DMS114 treated with DMSO at 0.1 percent for 48 hours (cell line): ENCODE measurements around the gene PCOLCE2.

ENCODE experiments used
- DNase-seq: peaks from one replicate; lab custom pipeline; 2025; ENCODE audit not compliant: unreplicated experiment; lab: John Stamatoyannopoulos, UW

Gene PCOLCE2, protein sequence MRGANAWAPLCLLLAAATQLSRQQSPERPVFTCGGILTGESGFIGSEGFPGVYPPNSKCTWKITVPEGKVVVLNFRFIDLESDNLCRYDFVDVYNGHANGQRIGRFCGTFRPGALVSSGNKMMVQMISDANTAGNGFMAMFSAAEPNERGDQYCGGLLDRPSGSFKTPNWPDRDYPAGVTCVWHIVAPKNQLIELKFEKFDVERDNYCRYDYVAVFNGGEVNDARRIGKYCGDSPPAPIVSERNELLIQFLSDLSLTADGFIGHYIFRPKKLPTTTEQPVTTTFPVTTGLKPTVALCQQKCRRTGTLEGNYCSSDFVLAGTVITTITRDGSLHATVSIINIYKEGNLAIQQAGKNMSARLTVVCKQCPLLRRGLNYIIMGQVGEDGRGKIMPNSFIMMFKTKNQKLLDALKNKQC

DNA sequence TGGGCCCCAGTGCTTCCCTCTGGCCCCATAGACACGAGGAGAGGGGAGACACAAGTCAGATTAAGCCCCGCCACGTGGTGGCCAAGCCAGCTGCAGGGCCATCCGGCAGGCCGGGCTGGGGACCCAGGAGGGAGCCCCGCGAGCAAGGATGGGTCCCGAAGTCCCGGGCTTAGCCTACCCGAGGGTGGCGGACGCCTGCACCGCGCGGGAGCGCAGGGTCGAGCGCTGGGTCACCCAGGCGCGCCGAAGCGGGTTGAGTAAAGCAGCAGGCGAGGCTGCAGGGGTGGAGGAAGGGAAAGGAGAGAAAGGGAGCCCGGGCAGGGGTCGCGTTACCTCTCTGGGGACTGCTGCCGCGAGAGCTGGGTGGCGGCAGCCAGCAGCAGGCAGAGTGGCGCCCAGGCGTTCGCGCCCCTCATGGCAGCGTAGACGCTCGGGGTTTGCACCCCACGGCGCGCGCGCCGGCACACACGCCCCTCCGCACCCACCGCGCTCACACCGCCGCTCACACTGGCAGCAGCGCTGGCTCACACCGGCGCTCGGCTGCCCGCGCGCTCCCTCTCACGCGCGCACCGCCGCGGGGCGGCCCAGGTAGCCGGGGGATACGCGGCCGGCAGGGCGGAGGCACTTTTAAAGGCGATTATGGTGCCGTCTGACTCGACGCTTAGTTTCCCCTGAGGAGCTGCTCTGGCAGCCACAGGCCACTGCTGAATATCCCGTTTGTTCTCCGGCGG, at the start of gene PCOLCE2:
Gene PCOLCE2, minus strand, starts transcription at position 603 of the 731 bp plus-strand sequence. Its CDS starts 187 bp downstream, at position 416.
- DNase-seq = peak; percentile 32

DNA sequence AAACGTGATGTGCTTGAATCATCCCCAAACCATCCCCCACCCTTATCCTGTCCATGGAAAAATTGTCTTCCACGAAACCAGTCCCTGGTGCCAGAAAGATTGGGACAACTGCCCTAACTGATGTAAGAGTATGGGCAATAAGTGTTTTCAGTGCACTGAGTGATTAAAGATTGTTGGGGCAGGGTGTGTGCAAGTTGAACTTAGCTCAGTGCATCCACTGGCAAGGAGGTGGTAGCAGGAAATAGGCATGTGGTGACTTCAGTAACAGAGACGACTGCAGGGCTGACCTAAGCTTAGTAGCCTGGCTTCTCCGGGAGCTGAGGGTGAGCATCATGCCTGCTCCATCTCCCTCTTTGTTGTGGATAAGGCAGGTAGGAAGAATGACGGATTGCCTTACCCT, 47.1 kb upstream of the PCOLCE2 start:
- DNase-seq = no peak

DNA sequence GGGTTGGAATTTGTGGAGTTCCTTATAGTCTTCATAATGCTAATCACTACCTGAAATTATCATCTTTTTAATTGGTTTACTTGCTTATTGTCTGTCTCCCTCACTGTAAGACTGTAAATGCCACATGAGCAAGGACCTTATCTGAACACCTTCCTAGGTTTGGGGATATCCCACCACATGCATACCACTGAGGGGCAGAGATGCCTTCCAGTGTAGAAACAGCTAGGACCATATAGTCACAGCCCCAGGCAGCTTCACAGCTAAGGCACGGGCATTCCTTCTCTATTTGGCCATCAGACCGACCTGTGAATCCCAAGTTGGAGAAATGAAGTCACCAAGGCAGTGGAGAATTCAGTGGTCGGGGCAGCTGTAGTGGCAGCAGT, 46.0 kb upstream of the PCOLCE2 start:
- DNase-seq = no peak

DNA sequence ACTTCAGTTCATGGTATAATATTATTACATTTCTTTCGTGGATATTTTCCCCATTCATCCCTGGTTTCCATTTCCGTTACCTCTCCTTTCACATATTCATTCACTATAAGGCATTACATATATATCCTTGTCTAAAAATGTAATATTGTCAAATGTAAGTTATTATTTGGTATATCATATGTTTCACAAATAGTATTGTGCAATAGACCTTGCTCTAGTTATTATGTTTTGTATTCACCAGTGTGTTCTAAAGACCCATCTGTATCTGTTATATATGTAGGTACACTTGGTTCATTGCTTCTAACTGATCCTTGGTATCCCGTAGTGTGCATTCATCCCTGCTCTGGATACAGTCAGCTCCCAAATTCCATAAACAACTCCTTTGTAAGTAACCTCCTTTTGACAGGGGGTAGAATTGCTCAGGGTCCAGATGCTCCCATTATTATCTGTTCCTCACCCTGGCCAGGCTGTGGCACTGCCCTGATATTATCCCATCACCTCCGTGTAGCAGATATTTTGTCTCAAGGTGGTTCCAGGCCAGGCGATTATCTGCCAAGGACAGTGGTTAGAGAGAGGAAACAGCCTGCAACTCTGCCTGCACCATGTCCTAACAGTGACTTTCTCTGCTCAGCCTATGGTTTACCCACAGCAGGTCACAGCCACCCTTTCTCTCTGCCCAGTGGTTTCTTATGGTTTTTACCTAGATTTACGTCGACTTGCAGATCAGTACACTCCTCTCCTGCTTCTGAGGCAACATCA, 45.4 kb upstream of the PCOLCE2 start:
- DNase-seq = no peak

DNA sequence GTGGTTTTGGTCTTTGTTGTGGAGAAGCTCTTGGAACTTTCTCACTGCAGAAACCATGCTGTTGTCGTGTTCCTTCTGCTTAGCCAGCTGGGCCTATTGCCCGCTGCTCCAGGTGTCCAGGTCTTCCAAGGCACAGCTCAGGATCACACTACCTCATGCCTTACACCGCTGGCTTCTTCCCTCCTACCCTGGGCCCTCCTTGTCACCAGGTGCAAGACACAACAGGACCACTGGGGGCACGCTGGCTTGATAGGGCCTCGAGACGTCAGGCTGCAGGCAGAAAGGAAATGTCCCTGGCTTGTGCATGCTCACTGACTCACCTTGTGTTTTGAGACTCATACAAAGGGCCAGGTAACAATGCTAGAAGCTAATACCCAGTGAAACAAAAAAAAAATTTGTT, 42.3 kb upstream of the PCOLCE2 start:
- peak; percentile 1 for DNase-seq

DNA sequence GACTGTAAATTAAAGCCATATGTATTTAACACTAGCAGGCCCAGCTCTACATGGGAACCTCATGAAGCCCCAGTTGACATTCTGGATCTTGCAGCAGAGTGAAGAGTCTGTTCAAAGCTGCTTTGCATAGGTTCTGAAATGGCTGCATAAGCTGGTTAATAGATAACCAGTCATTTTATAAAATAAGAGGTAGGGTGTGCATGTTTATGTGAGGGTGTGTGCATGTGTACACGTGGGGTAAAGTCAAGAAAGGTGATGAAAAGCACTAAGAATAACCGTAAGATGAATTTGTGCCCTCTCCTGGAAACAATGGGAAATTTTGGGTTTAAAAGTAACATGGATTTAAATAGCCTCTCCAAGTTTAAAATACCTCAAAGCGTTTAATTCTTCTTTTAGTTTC, 41.6 kb upstream of the PCOLCE2 start:
- DNase-seq = no peak

DNA sequence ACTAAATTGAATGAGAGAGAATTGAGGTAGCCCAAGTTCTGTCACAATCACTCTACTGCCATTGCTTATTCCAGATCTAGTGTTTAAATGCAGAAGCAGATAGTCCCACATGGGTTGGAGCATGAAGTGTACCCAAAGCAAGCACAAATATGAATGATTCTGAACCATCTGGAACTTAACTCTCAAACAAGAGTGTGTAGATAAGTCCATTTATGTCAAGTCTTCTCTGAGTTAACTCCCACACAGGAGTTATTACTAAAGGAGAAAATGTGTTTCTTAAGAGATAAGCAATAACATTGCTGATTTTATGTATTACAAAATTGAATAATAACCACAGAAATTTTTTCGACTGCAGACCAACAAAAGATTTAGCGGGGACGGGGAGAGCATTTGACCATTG, 41.0 kb upstream of the PCOLCE2 start:
- no peak for DNase-seq

DNA sequence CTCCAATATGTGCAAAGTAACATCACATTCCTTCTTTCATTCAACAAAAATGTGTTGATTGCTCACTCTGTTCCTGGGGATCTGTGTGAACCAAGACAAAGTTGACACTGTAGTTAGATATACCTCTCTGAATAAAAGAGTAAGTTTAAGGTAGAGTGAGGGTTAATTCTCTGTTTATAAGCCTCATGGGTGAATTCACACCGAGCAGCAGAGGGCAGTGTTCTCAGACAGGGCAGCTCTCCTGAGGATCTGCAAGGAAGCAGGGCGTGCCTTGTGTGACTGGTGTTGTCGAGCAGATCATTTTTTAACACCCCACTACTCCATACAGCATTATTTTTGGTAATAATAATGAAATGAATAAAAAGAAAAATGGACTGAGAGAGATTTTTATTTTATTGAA, 40.2 kb upstream of the PCOLCE2 start:
- peak; percentile 25 for DNase-seq

DNA sequence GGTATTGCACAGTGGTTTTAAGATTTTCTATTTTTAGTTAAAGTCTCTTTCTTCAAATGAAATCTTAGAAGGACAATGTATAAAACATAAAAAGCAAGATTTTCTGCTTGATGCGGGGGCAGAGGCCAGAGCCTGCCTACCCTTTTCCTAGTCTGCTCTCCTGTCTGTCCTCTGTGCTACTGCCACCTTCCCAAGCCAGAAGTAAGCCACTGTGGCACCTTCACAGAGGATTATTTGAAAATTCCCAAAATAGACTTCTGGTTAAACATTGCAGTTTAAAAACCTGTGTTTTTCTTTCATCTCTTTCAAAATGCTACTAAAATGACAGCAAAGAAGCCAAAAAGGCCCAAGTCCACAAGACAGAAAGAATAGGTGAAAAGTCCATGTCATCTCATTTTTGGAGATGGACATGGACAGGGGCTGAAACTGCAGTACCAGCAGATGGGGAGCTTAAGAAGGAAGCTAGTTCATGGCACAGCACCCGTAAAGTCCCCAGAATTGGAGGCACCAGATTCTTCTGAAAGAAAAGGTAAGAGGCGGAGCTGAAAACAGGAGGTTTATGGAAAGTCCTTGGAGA, 37.6 kb upstream of the PCOLCE2 start:
- DNase-seq = no peak

DNA sequence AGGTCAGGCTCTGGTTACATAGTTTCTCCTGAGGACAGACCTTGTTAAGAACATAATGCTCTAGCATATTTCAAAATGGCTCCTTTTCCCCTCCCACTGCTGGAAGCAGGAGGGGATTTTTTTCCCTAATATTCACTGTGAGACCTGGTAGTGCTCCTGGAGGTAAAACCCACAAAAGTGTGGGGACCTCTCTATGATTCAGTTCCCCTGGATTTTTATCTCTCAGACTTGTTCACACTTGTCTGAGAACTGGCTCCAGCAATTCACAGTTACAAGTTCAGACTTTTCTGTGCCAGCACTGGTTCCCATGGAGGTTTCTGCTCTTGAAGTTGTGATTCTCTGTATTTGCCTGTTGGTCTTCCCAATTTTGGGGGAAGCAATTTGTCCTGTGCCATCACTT, 36.3 kb upstream of the PCOLCE2 start:
- no peak for DNase-seq

DNA sequence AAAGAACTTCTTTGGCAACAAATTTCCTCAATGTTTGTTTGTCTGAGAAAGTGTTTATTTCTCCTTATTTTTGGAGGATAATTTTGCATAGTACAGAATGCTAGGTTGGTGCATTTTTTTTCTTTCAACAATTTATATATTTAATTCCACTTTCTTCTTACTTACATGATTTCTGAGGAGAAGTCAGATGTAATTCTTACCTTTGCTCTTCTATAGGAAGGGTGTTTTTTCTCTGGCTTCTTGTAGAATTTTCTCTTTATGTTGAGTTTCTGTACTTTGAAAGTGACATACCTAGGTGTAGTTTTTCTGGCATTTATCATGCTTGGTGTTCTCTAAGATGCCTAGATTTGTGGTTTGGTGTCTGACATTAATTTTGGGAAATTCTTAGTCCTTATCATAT, 34.8 kb upstream of the PCOLCE2 start:
- DNase-seq = no peak

DNA sequence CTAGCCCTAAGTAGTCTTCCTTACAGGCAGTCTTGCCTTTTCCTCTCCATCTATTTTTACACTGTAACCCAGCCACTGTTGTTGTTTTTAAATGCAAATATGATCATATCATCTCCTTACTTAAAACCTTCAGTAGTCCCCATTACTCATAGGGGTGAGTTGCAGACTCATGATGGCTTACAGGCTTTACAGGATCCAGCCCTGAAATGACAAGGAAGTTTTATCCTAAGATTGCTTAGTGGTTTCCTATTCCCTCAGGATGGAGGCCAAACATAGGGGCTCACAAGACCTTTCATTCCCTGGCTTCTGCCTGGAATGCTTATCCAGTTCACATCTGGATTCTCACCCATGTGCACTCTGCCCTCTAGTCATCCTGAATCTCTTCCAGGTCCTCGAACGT, 27.7 kb upstream of the PCOLCE2 start:
- no peak for DNase-seq

DNA sequence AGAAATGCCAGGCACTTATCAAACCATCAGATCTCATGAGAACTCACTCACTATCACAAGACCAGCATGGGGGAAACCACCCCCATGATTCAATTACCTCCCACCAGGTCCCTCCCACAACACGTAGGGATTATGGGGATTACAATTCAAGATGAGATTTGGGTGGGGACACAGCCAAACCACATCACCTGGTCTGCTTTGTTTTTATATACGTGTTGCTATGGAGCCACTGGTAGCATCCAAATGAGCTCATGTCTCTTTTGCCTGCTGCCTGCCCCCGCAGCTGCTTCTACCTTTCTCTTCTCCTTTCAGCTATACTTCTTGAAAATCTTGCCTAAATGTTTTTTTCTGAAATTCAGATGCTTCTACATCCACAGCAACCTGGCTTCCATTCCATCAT, 26.8 kb upstream of the PCOLCE2 start:
- DNase-seq = no peak

DNA sequence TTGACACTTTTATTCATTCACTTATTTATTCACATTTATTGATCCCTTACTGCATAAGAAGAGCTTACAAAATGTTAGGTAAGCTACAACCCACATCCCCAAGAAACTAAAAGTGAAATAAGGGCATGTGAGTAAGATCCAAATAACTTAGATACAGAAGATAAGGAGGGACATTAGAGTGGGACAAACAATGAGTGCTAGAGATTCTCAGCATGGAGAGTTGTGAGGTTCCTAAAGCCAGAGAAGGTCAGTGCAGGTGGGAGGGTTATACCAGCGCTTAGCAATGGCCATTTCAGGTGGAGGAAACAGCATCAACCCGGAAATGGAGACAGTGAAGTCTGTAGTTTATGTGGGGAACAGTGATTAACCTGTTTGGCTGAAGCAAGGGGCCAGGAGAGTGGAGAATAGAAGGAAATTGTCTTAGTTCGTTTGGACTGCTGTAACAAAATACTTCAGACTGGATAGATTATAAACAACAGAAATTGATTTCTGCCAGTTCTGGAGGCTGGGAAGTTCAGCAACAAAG, 25.5 kb upstream of the PCOLCE2 start:
- DNase-seq = no peak

DNA sequence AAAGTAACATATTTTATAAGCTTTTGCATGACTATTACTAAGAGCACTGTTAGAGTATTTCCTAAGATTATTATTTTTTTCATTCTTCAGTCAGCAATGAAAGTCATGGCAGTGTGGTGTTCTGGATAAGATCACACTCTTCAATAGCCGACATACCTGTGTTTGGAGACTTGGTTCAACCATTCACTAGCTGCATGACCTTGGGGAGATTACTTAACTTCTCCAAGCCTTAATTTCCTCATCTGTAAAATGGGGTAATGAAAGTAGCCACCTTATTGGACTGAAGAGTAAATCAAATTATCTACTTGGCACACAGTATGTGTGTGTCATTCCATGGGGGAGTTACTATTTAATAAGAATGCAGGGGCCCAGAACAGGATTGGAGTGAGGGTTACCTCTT, 24.5 kb upstream of the PCOLCE2 start:
- no peak for DNase-seq

DNA sequence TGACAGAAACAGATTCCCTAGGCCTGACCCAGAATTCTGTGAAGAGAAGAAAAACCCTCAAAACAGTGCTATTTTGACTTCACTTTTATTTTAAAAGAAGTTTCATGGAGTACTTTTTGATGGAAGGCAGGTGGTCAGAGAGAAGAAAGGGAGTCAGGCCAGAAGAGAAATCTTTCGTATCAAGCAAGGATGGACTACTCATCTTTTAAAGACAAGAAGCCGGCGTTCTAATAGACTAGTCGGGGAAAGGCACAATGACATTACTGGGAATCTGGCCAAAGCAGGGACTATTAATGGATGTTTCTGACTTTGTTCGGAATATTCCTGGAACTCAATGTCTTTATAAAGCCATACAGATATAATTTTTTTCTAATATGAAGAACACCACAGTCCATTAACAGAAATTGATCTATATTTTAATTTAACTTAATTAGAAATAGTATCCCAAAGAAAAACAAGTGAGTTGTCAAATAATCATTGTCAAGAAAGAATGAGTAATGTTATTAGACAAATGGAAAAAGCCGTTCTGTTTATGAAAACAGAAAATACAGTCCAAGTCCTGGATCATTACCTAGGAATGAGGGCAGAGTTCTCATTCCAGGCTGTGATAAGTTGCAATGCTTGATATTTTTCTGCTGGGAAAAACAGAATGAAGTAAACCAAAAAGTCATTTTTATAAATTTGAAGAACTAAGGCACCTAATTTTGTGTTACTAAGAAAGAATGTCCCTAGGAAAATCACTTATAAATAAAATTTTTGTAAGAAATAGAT, 23.7 kb upstream of the PCOLCE2 start:
- no peak for DNase-seq

DNA sequence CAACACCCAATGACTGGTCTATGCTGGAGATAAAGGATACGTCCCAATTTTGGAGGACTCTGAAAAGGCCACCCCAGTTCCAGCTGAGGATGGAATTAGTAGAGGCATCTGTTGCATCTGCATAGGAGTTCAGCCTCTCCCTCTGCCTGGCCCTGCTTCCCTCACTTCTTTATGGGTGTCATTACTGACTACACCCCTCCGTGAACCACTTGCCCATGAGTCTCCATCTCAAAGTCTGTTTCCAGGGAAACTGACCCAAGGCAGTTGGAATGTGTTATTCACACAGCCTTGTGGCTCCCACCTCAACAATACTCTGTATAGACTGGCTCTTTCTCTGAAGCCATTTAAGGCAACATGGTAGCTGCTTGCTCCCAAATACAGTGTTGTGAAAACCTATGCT, 21.4 kb upstream of the PCOLCE2 start:
- no peak for DNase-seq

DNA sequence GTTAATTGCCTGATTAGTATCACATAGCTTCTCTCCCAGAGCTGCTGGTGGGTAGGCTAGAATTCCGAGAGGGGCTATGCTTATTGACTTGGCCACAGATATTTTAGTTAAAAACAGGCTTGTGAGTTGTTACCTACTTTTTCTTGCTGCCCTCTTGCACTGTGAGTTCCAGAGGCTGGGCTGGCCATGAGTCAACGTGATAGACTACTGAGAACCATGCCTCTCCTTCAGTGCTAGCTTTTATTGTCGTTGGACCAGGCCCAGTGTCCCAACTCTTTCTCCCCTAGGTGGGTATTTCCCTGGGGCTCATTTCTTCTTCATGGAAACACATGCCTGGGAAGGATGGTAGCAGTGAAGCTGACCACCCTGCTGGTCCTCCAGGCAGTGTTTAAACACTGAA, 20.4 kb upstream of the PCOLCE2 start:
- DNase-seq = no peak

DNA sequence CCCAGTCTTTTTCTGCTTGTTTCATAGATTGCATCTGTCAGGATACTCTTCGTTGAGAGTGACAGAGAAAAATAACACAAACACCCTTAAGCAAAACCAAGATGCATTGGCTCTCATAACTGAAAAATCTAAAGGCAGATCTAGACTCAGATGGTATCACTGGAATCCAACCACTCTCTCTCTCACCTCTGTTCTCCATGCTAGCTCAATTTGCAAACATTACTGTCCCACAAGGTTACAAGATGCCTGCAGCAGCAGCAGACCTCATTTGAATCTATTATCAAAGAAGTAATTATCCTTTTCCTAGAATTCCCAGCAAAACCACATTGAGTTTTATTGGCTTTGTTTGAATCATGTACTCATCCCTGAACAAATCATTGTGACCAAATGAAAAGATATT, 19.1 kb upstream of the PCOLCE2 start:
- no peak for DNase-seq

DNA sequence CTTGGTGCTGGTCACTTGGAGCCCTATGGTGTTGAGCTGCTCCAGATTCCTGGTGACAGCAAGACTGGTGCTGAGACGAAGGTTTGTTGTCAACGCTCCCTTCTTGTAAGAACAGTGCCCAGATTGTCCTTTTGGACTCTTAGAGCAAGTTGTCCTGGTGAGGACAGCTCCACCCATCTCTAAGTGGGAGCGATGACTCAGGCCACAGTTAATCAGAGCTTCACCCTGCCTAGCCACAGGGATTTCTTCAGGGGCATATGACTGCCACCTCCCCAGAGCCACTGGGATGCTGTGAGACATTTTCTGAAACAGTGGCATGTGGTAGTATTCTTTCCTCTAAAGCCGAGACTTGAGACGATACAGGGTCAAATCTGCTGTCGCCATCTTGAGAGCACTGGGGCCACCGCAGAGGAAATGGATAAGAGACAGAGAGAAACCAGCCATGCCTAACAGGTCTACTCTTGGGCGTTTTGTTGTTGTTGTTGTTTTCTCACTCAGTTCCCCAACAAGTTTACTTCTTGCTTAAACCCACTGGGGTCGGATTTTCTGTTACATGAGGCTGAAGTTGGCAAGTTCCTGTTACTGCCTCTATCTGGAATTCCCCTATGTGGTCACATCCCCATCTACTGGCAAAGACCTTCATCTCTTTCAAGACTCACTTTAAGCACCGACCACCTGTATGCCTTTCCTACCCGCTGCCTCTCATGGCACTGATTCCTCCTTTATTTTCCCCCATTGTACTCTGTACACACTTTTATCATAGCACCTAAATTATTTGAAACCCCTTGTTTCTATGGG, 16.0 kb upstream of the PCOLCE2 start:
- no peak for DNase-seq
